HG03039 (cell line): ENCODE data around the gene ACACA.
"Not testable (repeated sequence)": the region's sequence is repeated elsewhere in the genome, so short reads cannot be mapped to it uniquely, and the experiment has no call there.

Experiments used
- ATAC-seq: cut with Tn5 transposase; IDR thresholded peaks from one replicate; pipeline ENCODE4 v1.9.1; 2021; ENCODE audit warnings: mild to moderate bottlenecking, moderate library complexity; ENCODE audit not compliant: unreplicated experiment

ACACA gene

GRCh38 chr17:37084372-37084771 lies 322.3 kb downstream of the ACACA start:
- ATAC-seq = no peak

- no peak for ATAC-seq
These were observed 323.2 kb downstream of the ACACA start for GRCh38 chr17:37083456-37083855.

GRCh38 chr17:37082985-37083384 lies 323.7 kb downstream of the ACACA start:
- ATAC-seq = no peak

GRCh38 chr17:37082311-37082860 lies 324.2 kb downstream of the ACACA start:
- no peak for ATAC-seq

- no peak for ATAC-seq
These were observed 325.3 kb downstream of the ACACA start for GRCh38 chr17:37081287-37081686.

- no peak for ATAC-seq
These were observed 326.9 kb downstream of the ACACA start for GRCh38 chr17:37079735-37080134.

- no peak for ATAC-seq
These were observed 327.4 kb downstream of the ACACA start for GRCh38 chr17:37079065-37079708.

- not testable (repeated sequence) for ATAC-seq
These were observed 333.2 kb downstream of the ACACA start for GRCh38 chr17:37073464-37073863.

GRCh38 chr17:37069087-37069486 lies 337.5 kb downstream of the ACACA start:
- ATAC-seq = no peak

GRCh38 chr17:37068266-37068665 lies 338.4 kb downstream of the ACACA start:
- no peak for ATAC-seq

GRCh38 chr17:37067555-37068111 lies 339.0 kb downstream of the ACACA start:
- no peak for ATAC-seq

GRCh38 chr17:37066322-37067255 lies 340.0 kb downstream of the ACACA start:
- no peak for ATAC-seq

GRCh38 chr17:37065486-37066321 lies 340.9 kb downstream of the ACACA start:
- ATAC-seq = no peak

GRCh38 chr17:37064956-37065355 lies 341.7 kb downstream of the ACACA start:
- no peak for ATAC-seq

GRCh38 chr17:37064206-37064605 lies 342.4 kb downstream of the ACACA start:
- ATAC-seq = no peak

- no peak for ATAC-seq
These were observed 344.6 kb downstream of the ACACA start for GRCh38 chr17:37062021-37062420.

GRCh38 chr17:37060928-37061327 lies 345.7 kb downstream of the ACACA start:
- no peak for ATAC-seq

GRCh38 chr17:37060094-37060493 lies 346.5 kb downstream of the ACACA start:
- no peak for ATAC-seq

GRCh38 chr17:37059493-37059892 lies 347.1 kb downstream of the ACACA start:
- ATAC-seq = no peak

- no peak for ATAC-seq
These were observed 350.0 kb downstream of the ACACA start for GRCh38 chr17:37056622-37057021.

- ATAC-seq = no peak
These were observed 351.7 kb downstream of the ACACA start for GRCh38 chr17:37054894-37055293.
